GM19193 (cell line): ENCODE results near the gene IGF2BP1.

Experiments
- POLR2A ChIP-seq: IDR thresholded peaks from 4 replicates; pipeline ENCODE4 v1.6.1; 2011; ENCODE audit not compliant: insufficient read depth, insufficient read length; ENCODE audit errors: extremely low read depth

Gene IGF2BP1

DNA sequence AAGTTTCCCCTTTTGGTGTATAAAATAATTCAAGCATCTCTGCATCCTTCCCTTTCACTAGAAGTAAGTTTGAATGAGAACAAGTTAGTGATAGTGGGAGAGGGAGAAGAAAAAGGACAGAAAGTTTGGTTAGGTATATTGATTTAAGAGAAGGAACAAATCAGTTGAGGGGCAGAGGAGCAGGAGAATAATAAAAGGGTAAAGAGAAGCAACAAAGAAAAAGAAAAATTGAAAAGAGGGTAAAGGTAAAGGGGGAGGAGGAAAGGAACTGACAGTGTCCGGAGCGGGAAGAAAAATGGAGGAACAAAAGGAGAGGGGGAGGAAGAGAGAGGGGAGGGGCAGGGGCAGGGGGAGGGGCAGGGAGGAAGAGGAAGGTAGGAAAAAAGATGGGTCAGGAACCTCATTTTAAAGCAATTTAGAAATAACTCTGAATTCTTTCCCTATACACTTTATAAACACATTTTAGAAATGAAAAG lies 6.3 kb upstream of the IGF2BP1 start:
- TF ChIP-seq POLR2A: no peak

GRCh38 chr17:48992444-48992843 lies 4.7 kb upstream of the IGF2BP1 start:
- no peak for TF ChIP-seq POLR2A

DNA sequence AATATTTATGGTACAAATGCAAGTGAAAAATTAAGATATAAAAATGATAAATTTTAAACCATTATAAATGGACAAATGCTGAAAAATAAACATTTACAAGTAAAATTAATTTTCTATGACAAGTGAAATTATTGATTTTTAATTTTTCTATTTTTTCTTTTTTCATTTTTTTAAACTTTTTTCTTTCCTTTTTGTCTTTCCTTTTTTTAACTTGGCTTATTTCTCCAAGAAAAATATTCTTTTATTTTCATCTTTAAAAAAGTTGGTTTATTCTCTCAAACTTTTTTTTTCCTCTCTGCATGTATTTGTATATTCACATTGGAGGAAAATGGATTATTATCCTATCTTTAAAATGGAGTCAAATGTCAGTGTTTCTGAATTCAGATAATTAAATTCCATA lies 3.9 kb upstream of the IGF2BP1 start:
- no peak for TF ChIP-seq POLR2A

GRCh38 chr17:48993951-48994350 lies 3.2 kb upstream of the IGF2BP1 start:
- TF ChIP-seq POLR2A: no peak

- TF ChIP-seq POLR2A: no peak
Observed at GRCh38 chr17:48994549-48995303, 2.5 kb upstream of the IGF2BP1 start.

- TF ChIP-seq POLR2A: no peak
Observed at GRCh38 chr17:48995304-48995973, 1.7 kb upstream of the IGF2BP1 start.

- TF ChIP-seq POLR2A: no peak
Observed at GRCh38 chr17:48995974-48996721, 1.0 kb upstream of the IGF2BP1 start.

GRCh38 chr17:48996722-48997102 lies 473 bp upstream of the IGF2BP1 start:
- no peak for TF ChIP-seq POLR2A

GRCh38 chr17:48997827-48998586 lies 822 bp downstream of the IGF2BP1 start:
- TF ChIP-seq POLR2A: no peak

- TF ChIP-seq POLR2A: no peak
Observed at GRCh38 chr17:48998587-48999440, 1.6 kb downstream of the IGF2BP1 start.

DNA sequence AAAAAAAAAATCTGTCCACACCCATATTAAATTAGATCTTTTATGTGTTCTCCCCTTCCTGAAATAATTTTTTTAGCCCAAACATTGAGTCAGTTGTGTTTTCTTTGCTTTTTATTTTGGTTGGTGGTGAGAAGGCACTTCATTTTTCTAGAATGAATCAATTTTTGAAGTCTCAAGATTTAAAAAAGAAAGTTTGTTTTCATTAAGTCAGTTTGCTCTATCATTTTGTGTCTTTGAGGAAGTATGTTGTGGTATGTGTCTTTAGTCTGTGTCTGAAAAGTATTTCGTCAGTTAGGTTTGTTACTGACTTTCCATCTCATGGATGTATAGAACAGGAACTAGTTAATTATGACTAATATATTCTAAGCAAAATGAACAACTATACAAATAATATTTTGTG lies 3.8 kb downstream of the IGF2BP1 start:
- no peak for TF ChIP-seq POLR2A

DNA sequence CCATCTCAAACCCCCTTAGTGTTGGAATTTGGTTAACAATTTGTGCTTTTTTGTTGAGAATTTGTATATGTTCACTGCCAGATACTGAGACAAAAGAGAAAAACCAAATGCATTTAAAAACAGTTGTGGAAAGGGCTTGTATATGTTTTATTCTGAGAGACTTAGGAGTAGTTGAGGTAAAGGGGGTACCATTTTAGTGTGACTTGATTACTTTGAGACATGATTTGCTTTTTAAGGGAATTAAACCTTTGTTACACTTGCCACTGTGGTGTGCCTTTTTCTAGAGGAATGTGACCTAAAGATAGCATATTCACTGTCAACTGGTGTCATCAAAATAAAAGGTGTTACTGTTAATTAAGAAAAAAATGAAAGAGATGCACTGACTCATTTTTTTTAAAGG lies 4.5 kb downstream of the IGF2BP1 start:
- TF ChIP-seq POLR2A: no peak

GRCh38 chr17:49002331-49002730 lies 5.1 kb downstream of the IGF2BP1 start:
- TF ChIP-seq POLR2A: no peak

DNA sequence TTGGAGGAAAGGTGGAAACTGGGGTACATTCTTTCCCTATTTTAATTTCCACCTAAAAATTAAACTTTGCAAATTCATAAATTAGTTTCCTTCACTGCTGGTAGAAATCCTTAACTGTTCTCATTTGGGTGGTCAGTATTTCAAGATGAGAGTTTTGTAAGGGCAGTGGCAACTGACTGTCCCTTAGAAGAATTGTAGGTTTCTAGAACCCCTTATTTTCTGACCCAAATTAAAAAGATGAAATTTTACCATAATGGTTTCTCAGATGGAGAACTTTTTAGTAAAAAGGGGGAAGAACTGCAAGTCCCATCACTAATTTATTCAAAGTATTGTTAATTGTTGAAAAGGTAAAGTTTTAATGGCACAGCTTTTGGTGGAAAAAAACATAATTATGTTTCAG lies 5.6 kb downstream of the IGF2BP1 start:
- no peak for TF ChIP-seq POLR2A

- no peak for TF ChIP-seq POLR2A
Observed at GRCh38 chr17:49003557-49004511, 6.6 kb downstream of the IGF2BP1 start.
